HG02885 (cell line): Measurements from ENCODE around the gene HECTD4.
"Not testable (repeated sequence)": the region's sequence is repeated elsewhere in the genome, so short reads cannot be mapped to it uniquely, and the experiment has no call there.

Experiments used
- ATAC-seq: cut with Tn5 transposase; IDR thresholded peaks from one replicate; pipeline ENCODE4 v1.9.1; 2021; ENCODE audit warnings: mild to moderate bottlenecking; ENCODE audit not compliant: unreplicated experiment, poor library complexity

HECTD4 gene

DNA sequence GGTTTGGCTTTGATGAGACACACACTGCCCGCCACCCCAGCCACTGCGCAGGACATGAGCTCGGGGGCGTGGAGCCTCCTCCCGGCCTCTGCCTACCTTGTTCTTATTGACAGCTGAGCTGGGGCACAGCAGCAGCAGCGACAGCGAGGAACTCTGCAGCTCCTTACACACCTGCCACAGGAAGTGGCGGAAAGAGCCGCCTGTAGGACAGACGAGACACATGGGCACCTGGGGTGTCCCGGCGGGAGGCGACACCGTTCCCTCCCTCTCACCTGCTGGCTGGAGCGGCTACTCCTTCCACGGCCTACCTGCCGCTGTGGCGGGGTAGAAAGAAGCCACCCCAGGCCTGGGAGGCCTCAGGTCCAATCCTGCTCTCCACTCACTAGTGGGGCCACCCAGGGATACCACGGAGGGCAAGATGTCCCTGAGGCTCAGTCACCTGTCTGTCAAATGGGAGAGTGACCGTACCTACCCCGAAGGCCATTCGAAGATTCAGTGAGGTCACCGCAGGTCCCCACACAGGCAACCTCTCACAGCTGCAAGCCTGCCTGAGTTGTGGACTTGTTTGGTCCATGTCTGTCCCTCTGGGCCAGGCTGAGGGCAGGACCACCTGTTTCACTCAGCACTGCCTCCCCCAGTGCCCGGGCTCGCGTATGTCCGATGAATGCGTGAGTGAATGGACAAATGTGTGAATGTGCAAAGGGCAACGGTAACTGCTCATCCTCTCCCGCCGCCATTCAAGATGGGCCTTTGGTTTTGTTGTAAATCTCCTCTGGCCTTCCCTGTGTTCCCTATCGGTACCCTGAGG lies 214.3 kb downstream of the HECTD4 start:
- no peak for ATAC-seq

DNA sequence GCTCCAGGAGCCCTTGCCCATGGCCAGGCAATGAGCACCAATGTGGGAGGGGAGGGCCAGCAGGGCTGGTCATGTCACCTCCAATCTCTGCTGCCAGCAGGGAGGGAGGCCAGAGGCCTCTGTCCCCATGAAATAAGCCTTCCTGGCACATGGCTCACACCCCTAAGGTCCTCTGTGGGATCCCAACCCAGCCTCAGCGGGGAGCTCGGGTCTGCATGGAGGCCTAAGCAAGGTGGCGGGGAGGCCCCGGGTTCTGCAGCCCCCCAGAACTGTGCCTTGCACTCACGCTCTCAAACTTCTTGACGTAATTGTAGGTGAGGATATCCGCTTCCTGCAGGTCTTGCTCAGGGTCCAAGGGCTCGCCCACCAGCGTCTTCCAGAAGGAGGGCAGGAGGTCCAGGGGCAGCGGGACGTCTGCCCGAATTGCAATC lies 215.2 kb downstream of the HECTD4 start:
- no peak for ATAC-seq

DNA sequence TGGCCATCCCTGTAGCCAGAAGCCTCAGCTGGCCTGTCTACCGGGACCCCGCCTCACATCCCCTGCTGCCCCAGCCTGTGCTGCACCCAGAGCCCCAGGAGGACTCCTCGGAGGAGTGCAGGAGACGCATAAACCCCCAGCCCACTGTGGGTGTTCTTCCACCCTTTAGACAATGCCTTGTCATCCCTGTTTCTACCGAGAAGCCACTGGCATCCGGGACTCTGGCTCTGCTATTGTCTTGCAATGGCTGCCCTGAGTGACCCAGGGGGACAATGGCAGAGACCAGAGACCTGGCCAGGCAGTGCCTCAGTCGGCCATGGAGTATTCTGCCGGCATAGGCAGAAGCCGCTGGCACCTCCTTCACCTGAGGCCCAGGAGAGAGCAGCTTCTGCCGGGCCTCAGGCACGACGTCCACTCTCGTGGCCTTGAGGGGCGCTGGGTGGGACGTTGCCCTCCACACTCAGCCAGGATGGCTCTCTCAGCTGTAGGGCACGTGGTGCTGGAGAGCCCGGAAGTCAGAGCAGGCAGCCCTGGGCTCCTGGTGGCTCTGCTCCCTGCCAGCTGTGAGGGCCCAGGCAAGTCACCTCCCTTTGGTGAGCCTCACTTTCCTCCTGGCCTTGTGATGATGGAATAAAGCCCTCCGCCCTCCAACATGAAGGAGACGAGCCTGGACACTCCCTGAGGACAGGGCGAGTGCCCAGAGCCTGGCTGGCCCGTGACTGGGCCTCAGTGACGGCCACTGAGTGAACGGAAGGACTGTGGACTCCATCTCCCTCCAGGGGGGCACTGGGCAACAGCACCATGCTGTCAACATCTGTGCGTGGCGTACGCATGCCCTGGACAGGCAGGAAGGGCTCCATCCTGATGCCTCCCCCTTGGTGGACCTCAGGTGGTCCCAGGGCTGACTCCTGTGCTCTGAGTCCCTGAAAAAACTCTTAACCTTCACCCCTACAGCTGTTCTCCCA lies 215.9 kb downstream of the HECTD4 start:
- no peak for ATAC-seq

DNA sequence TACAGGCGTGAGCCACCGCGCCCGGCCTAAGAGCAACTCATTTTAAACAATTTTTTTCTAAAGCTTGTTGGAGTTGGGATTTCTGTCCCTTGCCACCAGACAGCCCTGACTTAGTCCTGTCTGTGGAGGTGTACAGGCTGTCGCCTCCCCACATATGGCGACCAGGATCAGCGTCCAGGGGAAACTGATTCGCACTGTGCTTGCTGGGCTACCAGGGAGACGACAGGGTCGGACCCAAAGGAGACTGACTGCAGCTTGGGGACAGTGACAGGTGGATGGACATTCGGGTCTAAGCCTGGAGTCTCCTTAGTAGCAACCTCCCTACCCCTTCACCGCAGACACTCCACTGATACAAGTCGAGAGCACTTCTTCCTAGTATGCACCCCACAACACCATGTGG lies 216.6 kb downstream of the HECTD4 start:
- no peak for ATAC-seq

DNA sequence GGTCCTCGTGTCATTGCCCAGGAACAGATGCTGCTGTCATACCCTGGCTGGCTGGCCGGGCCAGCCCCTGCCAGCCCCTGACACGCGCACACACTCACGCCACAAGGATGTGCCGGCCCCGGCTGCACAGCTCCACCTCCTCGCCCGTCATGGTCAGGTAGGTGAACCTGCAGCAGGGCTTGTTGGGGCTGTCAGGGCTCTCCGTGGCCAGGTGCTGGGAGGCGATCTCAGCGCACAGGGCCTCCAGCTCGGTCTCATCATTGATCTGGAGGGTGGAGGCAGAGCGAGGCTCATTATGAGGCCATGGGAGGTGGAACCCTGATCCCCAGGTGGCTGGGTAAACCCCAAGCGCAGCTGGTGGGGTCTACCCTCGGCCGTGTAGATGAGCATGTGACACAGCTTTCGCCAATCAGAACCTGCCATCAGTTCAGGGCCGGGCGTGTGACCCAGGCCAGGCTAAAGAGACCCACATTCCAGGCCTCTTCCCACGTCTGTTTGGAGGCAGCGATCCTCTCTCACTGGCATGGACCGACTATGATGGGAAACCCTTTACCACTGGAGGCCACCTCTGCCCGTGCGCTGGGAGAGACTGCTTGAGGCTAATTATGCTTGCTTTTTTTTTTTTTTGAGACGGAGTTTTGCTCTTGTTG lies 218.1 kb downstream of the HECTD4 start:
- no peak for ATAC-seq

DNA sequence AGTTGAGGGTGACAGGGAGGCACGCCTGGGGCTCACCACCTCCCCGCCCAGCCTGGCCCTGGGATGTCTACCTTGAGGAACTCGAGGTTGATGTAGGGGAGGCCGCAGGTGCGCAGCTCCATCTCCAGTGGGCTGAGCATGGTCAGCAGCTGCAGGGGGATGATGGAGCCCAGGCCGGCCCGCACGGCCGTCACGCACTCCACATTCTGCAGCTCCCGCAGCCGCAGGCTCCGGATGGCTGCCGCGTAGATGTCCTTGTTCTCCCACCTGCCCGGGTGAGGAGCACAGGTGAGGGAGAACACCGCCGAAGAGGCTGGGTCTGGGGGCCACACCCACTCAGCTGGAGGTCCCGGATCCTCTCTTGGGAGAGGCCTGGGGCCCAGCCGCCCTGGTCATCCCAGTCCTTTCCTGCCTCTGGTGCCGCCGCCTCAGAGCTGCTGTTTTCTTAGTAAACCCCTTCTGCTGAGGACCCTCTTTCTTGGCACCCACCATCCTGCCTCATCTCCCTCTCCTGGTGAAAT lies 218.7 kb downstream of the HECTD4 start:
- ATAC-seq: no peak

DNA sequence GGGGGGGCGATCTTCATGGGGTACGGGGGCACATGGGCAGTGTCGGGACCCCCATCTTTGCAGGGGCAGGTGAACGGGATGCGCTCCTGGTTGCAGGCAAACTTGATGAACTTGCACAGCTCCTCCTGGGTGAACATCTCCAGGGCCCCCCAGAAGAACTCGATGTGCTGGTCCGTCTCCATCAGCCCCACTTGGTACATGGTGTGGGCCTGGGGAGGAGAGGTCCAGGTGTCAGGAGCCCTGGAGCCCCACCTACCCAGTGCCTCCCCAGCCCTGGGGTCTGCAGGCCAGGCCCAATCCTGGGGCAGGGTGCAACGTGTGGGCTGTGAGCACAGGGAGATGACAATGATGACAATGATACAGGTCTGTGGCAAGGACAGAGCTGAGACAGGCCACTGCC lies 219.2 kb downstream of the HECTD4 start:
- no peak for ATAC-seq

DNA sequence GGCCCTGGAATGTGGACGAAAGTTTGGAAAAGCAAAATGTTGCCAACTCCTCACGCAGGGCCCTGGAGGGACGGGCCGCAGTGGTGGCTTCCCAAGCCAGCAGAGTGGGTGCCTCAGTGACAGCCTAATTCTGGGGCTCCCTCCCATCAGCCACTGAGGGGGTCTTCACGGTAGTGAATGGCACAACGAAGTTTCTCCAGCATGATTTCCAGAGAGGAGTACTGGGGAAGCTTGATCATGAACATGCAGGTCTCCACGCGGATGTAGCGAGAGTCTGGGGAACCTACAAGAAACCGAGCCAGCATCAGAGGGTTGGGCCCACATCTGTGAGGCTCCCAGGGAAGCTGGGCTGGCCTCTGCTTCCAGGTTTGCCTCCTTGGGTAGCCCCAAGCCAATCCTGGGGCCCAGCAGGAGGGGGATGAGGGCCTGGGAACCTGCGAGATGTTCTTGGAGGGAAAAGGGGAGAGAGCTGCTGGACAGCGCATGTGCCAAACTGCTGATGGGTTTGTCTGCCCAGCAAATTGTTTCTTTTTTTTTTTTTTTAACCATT lies 219.9 kb downstream of the HECTD4 start:
- no peak for ATAC-seq

DNA sequence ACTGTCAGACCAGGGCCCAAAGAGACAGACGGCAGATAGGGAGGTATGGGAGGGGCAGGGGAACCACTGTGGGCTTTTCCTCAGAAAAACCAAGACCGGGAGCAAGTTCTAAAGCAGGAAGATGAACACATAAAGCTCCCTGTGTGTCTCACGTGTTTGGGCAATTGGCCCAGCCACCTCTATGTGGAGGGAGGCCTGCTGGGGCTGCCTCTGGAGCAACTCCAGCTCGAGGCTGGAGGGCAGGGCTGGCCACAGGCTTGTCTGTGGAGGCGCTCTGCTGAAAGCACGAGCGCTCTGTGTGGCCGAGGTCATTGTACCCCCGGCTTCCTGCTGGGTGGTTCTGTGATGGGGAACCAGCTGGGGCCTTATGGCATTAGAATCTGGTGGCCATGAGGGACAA lies 220.5 kb downstream of the HECTD4 start:
- ATAC-seq: no peak

DNA sequence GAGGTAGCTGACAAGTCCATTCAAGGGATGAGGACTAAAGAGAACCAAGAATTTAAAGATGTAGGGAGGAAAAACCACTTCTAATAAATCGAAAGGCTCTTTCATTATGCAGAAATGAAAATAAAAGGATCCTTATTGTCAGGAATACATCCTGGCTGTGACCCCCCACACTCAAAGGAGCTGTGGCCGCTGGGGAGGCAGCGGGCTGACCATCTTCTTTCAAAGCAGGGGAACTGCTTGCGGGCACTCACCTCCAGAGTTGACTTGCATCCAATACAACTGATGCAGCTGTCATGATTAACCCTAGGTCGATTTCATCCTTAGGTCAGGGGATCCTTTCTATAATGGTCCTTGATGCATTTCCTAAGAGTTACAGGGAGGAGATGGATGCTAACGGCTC lies 221.6 kb downstream of the HECTD4 start:
- no peak for ATAC-seq

DNA sequence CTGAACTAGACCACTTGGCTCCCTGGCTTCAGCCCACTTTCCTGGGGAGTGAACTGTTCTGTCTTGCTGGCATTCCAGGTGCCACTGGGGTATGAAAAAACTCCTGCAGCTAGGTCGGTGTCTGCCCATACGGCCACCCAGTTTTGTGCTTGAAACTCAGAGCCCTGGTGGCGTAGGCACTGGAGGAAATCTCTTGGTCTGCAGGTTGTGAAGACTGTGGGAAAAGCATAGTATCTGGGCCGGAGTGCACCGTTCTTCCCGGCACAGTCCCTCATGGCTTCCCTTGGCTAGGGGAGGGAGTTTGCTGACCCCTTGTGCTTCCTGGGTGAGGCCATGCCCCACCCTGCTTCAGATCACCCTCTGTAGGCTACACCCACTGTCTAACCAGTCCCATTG lies 223.1 kb downstream of the HECTD4 start:
- no peak for ATAC-seq

DNA sequence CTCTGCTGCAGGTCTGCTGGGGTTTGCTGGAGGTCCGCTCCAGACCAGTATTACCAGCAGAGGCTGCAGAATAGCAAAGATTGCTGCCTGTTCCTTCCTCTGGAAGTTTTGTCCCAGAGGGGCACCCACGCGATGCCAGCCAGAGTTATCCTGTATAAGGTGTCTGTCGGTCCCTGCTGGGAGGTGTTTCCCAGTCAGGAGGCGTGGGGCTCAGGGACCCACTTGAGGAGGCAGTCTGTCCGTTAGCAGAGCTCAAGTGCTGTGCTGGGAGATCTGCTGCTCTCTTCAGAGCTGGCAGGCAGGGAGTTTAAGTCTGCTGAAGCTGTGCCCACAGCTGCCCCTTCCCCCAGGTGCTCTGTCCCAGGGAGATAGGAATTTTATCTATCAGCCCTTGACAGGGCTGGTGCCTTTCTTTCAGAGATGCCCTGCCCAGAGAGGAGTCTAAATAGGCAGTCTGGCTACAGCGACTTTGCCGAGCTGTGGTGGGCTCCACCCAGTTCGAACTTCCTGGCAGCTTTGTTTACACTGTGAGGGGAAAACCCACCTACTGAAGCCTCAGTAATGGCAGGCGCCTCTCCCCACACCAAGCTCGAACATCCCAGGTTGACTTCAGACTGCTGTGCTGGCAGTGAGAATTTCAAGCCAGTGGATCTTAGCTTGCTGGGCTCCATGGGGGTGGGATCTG lies 223.6 kb downstream of the HECTD4 start:
- not testable (repeated sequence) for ATAC-seq

DNA sequence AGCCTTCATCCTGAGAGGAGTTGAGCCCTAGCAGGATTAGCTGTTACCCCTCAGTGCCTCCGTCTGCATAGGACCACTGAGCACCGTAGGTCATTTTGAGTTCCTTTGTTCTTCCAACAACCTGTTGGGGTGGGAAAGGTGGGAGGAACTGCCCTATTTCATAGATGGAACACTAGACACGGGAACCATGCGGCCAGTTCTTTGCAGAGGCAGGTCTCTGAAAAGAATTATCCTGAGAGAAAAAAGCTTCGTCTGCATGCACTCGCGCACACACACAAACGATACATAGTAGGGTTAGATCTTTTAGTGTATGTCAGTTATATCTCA lies 228.4 kb downstream of the HECTD4 start:
- no peak for ATAC-seq

DNA sequence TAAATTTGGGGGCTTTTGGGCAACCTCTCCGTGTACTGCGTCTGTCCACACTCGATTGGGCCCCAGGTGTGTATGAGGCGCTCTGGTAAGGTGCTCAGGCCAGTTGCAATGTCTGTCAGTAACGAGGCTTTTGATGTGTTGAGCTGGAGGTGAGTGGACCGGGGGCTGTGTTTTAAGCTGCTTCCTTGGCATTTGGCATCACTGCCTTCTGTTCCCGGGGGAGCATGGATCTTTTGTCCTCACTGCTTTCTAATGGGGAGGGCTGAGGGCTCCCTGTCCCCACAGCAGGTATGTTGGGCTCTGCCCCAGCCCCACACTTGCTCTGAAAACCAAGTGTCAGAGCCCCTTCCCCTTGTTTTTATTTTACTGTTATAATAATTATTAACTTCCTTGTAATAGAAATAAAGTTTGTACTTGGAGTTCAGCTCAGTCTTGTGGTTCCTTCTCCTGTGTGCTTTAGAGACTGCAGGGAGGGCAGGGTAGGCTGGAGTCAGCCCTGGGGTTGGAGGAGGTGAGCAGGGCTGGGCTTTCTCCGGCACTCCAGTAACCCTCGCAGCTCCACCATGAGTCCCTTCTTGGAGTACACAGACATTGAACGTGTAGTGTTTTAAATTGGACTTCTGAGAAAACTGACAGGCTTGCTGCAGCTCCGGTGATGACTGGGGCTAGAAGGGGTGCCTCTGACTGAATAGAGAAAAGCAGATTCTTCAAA lies 228.9 kb downstream of the HECTD4 start:
- ATAC-seq: no peak

DNA sequence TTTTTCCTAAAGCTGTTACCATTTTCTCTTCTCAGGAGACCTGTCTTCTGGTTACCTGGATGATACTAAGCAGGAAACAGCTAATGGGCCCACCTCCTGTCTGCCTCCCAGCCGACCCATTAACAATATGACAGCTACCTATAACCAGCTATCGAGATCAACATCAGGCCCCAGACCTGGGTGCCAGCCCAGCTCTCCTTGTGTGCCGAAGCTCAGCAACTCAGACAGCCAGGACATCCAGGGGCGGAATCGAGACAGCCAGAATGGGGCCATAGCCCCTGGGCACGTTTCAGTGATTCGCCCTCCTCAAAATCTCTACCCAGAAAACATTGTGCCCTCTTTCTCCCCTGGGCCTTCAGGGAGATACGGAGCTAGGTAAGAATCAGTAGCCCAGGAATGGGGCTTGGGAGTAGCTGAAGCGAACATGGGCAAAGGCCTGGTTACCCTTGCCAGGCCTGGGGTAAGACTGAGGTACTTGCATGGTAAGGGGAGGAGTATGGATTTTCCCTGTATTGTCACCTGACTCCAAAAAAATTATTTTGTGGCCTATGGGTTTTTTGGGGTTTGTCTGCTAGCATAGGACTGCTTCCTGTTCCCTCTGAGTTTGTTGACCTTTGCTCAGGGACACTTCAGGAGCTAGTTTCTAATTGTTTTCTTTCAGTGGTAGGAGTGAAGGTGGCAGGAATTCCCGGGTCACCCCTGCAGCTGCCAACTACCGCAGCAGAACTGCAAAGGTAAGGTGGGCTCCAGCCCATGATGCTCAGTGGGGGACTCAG lies 230.3 kb downstream of the HECTD4 start:
- ATAC-seq: no peak

DNA sequence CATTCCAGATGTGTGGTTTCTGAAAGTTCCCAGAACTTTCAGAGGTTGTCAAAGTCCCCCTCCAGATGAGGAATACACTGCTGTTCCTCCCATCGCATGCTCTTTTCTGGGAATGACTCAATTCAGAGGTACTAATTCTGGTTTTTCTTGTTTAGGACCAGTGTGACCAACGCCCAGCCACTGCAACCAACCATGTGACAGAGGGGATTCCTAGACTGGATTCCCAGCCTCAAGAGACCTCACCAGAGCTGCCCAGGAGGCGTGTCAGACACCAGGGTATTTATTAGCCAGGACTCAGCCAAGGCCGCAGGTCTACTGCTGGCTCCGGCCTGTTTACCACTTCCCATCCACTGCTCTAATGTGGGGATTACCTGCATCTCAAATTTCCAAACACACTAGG lies 232.6 kb downstream of the HECTD4 start:
- no peak for ATAC-seq

DNA sequence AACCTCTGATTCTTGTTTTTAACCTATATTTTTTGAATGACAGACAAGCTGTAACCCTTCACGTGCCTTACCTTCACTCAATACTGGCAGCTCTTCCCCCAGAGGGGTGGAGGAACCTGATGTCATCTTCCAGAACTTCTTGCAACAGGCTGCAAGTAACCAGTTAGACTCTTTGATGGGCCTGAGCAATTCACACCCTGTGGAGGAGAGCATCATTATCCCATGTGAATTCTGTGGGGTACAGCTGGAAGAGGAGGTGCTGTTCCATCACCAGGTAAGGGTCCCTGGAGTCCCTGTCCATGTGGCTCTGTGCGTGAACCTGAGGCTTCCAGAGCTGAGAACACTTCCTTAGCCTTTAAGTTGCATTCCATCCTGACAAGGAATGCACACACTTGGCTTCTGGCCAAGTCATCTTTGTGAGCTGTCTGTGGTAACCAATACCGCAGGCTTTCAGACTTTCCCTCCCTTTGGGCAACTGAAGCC lies 234.2 kb downstream of the HECTD4 start:
- ATAC-seq: no peak

DNA sequence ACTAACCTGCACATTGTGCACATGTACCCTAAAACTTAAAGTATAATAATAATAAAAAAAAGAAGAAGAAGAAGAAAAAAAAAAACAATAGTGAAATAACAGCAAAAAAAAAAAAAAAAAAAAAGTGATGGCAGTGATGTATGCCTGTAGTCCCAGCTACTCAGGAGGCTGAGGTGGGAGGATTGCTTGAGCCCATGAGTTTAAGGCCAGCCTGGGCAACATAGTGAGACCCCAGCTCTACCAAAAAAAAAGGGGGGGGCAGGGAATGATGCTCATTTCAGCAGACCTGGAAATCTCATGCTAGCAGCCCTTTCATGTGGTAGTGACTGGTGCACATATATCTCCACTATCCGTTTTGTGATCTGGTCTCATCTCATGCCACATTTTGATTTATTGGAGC lies 236.1 kb downstream of the HECTD4 start:
- ATAC-seq: no peak
